DLD1 (cell line): ENCODE measurements around the gene KCNAB2.

ENCODE experiments used
- in situ Hi-C: cut with HindIII; loops from 2 replicates; pipeline ENCODE4 v1.10.0; 2017; ENCODE audit warnings: low sequenced_read_pairs

KCNAB2 gene

DNA sequence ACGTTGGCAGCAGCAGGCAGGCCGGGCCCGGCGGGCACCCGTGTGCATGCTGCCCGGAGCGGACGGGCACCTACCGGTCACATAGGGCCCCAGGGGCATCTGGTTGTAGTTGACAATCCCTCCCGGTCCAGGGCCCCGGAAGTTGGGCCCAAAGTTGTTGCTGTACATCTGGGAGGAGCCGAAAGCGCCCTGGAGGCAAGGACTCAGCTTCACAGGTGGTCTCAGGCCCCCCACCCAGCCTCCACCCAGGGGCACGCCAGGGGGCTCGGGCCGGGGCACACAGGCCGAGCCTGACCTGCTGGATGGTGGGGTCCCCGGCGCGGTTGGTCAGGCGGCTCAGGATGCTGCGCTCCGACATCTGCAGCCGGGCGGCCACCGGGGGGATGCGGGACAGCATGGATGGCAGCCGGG, 60.6 kb downstream of the KCNAB2 start:
- in situ Hi-C loops = no loop called here

DNA sequence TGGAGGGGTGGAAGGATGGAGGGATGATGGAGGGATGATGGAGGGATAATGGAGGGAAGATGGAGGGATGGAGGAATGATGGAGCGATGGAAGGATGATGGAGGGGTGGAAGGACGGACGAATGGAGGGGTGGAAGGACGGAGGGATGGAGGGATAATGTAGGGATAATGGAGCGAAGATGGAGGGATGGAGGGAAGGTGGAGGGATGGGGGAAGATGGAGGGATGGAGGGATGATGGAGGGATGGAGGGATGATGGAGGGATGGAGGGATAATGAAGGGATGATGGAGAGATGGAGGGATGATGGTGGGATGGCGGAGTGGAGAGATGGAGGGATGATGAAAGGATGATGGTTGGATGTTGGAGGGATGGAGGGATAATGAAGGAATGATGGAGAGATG, 61.3 kb downstream of the KCNAB2 start:
- in situ Hi-C loops = no loop called here

DNA sequence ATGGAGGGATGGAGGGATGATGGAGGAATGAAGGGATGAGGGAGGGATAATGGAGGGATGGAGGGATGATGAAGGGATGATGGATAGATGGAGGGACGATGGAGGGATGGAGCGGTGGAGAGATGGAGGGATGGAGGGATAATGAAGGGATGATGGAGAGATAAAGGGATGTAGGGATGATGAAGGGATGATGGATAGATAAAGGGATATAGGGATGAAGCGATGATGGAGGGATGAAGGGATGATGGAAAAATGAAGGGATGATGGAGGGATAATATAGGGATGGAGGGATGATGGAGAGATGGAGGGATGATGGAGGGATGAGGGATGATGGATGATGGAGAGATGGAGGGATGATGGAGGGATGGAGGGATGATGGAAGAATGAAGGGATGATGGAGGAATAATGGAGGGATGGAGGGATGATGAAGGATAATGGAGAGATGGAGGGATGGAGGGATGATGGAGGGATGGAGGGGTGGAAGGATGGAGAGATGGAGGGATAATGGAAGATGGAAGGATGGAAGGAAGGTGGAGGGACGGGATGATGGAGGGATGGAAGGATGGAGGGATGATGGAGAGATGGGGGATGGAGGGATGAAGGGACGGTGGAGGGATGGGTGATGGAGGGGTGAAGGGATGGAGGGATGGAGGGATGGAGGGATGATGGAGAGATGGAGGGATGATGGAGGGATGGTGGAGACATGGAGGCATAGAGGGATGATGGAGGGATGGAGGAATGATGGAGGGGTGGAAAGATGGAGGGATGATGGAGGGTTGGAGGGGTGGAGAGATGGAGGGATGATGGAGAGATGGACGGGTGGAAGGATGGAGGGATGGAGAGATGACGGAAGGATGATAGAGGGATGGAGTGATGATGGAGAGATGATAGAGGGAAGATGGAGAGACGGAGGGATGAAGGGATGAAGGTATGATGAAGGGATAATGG, 62.0 kb downstream of the KCNAB2 start:
- in situ Hi-C loops = no loop called here

DNA sequence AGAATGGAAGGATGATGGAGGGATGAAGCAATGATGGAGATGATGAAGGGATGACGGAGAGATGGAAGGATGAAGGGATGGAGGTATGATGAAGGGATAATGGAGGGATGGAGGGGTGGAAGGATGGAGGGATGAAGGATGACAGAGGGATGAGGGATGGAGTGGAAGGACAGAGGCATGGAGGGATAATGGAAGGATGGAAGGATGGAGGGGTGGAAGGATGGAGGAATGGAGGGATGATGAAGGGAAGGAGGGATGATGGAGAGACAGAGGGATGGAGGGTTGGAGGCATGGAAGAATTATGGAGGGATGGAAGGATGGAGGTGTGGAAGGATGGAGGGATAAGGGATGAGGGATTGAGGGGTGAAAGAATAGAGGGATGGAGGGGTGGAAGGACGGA, 62.8 kb downstream of the KCNAB2 start:
- in situ Hi-C loops = no loop called here

DNA sequence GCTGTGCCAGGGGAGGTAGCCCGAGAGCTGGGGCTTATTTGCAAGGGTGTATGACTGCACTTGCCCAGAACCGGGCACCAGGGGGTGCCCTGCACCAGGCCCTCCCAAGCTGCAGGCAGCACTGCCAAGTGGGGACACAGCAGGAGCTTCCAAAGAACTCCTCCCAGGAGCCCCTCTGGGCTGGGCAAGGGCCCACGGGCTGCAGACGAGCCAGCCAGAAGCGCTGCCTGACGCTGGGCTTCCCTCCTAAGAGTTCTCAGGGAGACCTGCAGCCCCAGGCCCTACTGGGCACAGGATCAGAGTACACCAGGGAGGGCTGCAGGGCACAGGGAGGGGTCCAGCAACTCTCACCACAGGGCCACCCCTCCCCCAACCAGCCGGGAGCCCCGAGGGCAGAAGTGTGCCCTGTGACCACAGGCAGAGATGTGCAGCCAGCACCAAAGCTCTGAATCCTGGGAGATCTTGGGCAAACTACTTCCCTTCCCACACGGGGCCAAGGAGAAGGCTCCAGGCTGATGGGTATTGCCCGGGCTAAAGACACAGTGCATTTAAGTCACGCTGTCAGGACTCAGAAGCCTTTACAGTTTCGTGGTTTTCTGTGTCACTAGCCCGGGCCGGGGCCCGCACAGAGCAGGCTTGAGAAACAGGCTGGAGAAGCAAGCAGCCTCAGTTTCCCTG, 63.4 kb downstream of the KCNAB2 start:
- in situ Hi-C loops = no loop called here

DNA sequence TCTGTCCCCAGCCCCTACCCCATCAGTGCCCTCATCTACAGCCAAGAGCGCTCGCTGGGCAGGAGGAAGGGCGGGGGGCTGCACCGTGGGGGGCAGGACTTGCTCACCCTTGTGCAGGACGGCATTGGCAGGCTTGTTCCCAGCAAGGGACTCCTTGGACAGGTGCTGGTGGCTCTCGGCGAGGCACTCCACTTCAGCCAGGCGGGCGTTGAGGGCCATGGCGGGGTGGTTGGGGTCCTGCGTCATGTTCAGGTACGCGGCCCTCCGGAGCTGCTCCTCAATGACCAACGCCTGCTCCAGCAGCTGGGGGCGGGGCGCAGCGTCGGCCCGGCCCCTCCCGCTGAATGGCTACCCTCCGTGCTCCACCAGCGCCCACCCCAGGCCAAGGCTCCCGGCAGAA, 64.0 kb downstream of the KCNAB2 start:
- in situ Hi-C loops = no loop called here

DNA sequence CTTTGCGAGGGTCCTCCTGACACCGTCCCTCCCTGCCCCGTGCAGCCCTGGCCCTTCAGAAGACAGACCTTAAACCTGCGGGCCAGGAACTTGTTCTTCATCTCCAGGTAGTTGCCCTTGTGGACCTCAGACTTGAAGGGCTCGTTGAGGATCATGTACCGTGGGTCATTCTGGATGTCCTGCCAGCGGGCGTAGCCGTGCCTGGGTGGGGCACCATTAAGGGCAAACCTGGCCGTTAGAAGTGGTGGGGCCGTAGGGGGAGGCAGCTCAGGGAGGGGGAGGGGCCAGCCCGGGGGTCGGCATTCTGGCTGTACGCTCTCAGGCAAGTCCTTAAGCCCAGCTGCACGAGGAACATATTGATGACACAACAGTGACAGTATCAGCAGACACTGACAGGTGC, 64.6 kb downstream of the KCNAB2 start:
- in situ Hi-C loops = no loop called here

DNA sequence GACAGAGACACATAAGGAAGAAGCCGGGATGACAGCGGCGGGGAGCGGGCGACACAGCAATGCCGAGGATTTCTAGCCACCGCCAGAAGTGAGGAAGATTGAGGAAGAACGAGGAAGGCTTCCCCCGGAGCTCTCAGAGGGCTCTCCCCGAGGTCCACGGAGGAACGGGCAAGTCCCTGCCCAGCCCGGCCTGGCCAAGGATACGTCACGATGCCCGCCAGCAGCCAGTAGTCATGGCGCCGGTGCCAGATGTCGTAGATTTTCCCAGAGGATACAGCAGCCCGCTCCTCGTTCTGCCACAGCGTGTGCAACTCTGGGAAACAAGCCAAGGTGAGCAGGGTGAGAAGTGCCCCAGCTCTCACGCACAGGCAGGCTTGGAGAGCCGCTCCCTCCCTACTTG, 65.9 kb downstream of the KCNAB2 start:
- in situ Hi-C loops = no loop called here

DNA sequence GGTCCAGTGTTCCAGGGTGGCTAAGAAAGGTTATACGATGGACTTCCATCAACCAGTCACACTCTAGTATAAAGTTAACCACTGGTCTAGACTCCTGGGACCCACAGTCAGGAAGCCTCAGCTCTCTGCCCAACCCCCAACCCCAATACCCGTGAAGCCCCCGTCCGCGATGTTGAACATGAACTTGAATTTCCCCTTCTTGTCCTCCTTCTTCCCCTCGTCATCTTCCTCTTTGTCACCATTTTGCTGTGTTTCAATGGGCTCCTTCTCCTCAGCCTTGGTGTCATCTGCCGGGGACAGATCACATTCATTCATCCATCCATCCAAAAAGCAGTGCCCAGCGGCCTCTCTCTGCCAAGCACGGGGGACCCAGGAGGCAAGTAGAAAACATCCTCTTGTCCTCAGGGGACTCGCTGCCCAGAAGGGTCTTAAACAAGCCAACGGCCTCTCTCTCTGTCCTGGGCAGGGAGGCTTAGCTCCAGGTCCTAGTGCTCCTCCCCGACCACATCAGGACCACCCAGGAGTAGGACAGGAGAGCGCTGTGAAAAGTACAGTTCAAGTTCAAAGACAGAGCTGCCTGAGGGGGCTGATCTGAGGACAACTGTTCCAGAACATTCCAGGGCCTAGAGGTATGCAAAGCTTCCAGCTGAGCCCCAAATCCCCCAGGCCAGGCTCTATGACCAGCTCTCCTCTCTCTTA, 66.5 kb downstream of the KCNAB2 start:
- in situ Hi-C loops = no loop called here

DNA sequence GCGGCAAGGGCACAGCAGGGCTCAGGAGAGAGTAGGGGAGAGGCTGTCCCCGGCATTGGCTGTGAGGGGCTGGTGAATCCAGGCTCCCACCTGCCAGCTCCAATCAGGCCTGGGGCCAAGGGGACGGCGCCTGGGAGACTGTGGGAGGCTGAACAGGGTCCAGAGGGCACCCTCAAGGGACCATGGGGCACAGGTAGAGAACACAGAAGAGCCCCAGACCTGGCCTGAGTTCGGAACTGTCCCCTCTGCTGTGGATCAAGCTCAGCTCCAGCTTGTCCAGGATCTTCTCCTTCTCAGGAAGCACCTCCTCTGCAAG, 67.0 kb downstream of the KCNAB2 start:
- in situ Hi-C loops = no loop called here

DNA sequence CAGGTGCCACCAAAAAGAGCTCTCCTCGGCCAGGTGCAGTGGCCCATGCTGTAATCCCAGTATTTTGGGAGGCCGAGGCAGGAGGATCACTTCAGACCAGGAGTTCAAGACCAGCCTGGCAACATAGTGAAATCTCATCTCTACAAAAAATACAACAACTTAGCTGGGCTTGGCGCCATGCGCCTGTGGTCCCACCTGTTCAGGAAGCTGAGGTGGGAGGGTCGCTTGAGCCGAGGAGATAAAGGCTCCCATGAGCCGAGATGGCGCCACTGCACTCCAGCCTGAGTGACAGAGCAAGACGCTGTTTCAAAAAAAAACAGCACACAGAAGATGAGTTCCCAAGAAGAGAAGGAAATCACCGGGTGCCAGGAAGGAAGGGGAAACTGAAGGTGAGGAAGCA, 67.4 kb downstream of the KCNAB2 start:
- in situ Hi-C loops = no loop called here

DNA sequence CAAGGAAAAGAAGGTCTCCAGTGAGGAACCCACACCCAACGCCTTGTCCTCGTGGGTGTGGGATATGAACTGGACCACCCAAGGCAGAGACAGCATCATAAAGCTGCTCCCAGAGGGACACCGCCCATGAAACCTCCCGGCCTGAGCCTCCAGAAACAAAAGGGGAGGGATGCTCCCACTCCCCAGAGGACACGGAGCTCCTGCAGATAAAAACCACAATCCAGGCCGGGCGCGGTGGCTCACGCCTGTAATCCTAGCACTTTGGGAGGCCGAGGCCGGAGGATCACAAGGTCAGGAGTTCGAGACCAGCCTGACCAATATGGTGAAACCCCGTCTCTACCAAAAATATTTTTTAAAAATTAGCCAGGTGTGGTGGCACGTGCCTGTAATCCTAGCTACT, 68.1 kb downstream of the KCNAB2 start:
- in situ Hi-C loops = no loop called here

DNA sequence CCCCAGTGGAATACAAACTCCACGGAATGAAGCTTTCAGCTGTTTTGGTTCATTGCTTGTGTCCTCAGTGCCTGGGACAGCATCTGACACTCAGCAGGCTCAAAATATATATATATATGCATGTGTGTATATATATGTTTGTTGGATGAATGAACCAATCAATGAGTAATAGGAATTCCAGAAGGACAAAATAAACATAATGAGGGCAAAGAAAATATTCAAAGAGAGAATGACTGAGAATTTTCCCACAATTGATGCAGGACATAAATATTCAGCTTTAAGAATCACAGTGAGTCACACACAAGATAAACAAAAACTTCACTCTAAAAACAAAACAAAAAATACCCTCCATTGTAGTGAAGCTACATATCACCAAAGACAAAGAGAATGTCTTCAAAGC, 70.4 kb downstream of the KCNAB2 start:
- in situ Hi-C loops = no loop called here

DNA sequence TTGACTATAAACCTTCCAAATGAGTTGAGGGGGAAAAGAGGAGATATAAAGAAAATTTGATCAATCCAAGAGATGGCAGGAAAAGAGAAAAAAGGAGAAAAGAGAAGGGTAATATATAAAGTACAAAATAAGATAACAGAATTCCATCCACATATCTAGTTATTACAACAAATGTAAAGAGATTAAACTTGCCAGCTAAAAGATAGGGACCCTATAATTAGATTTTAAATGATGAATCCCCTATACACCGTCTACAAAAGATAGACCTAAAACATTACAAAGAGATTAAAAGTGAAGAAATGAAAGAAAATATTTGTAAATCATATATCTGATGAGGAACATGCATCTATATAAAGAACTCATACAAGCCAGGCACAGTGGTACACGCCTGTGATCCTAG, 71.4 kb downstream of the KCNAB2 start:
- in situ Hi-C loops = no loop called here

DNA sequence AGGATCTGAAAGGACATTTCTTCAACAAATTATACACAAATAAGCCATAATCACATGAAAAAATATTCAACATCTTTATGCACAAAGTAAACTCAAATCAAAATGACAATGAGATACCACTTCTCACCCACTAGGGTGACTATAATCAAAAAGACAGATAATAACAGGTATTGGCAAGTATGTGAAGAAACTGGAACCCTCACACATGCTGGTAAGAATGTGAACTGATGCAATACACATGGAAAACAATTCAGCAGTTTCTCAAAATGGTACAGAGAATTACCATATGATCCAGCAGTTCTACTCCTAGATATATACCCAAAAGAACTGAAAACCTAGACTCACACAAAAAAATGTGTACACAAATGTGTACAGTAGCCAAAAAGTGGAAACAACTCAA, 71.9 kb downstream of the KCNAB2 start:
- in situ Hi-C loops = no loop called here

DNA sequence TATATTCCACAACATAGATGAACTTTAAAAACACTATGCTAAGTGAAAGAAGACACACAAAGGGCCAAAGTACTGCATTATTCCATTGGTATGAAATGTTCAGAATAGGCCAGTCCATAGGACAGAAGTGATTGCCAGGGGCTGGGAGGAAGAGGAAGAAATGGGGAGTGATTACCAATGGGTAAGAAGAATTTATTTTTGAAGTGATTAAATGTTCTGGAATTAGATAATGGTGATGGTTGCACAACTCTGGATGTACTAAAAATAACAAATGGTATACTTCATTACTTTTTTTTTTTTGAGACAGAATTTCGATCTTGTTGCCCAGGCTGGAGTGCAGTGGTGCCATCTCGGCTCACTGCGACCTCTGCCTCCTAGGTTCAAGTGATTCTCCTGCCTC, 72.7 kb downstream of the KCNAB2 start:
- in situ Hi-C loops = no loop called here

DNA sequence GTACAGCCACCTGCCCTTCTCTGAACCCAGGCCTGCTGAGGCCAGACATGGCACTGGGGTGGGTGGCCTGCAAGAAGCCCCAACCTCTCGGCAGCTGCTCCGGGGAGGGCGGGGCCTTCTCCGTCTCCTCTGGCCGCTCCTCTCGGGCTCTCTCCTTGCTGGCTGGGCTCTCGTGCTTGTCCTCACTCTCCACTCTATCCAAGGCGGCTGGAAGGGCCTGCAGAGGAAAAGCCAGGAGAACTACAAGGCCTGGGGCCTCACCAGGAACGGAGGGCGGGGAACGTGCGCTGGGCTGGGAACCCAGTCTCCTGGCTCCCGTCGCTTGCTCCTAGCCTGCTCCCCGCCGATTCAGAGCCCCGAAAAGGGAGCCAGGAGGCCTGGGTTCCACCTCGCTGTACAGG, 75.3 kb downstream of the KCNAB2 start:
- in situ Hi-C loops = no loop called here

DNA sequence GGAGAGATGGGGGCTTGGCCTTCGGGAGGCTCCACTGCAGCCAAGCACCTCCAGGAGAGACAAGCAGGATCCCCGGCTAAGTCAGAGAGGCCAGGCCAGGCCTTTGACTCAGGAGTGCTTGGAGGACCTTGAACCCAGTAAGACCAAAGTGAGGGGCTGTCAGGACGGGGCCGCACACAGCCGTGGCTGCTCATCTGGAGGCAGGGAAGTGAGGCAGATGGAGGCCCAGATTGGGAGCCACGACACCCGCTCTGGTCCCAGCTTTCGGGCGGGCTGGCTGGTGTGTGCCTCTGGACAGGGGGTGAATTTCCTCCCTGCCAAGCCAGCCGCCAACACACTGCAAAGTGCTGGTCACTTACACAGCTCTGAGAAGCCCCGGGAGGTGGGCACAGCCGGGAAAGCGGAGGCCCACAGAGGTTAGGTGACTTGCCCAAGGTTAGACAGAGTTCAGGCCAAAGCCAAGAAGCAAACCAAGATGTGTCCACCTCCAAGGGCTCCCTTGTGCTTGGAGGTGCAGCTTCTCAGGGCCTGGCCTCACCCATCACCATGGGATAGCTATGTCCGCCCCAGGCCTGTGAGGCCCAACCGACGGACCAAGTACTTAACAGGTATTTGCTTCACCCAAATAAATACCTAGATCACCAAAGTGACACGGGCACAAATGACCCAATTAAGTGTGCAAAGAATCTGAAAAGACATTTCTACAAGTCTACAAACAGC, 76.1 kb downstream of the KCNAB2 start:
- in situ Hi-C loops = no loop called here

DNA sequence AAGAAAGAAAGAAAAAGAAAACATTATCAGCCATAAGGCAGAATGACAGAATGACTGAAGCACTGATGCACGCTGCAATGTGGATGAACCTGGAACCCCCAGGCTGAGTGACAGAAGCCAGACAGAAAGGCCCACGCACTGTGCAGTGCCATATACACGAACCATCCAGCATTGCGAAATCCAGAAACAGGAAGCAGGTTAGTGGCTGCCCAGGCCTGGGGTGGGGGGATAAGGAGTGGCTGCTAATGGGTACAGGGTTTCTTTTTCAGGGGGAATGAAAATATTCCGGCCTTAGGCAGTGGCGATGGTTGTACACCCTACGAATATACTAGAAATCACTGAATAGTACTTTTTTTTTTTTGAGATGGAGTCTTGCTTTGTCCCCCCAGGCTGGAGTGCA, 77.4 kb downstream of the KCNAB2 start:
- in situ Hi-C loops = no loop called here

DNA sequence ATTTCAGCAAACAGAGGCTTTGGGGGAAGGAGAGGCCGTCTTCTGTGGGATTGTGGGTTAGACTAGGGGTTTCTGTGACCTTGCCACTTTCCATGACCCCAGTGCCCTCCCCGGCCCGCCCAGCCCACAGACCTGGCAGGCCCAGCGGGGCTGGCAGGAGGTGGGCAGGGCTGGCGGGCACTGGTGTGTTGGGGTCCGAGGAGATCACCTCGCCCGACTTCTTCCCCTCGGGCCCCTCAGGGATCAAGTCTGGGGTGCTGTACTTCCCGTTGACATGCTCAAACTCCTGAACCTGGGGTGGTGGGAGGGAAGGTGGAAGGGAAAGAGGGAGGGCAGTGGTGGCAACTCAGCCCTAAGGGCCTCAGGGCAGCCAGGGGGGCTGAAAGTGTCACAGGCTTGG, 78.1 kb downstream of the KCNAB2 start:
- in situ Hi-C loops = no loop called here

DNA sequence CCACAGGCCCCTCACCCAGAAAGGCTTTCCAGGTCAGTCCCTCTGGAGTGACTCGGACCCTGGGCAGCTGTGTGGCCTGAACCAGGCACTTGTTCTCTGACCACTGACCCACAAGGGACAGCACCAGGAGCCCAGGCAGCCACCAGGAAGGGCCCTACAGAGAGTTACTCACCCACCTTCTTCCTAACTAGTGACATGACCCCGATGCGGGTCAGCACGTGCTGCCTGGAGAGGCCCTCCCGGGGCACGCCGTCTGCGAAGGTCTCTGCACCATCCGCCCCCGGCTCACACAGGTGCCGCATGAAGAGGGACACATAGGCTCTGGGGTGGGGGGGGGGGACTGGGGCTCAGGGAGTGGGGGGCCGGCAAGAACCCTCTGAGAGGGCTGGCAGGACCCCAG, 78.7 kb downstream of the KCNAB2 start:
- in situ Hi-C loops = no loop called here
